K562 (cell line): ENCODE results near the gene OAT. TPM values are rescaled to one million over a fixed set of nuclear protein-coding genes. Genes with fewer than 3 reads are reported as not detected.

ENCODE experiments used
- ATAC-seq: fragments of 200-7000 bp; cut with Tn5 transposase; 3 replicates; pipeline ENCODE4 v1.9.1; 2020; ENCODE audit warnings: moderate library complexity
- BruUV-seq: library from RNA; stranded (reverse); fragments of 400-500 nt; replicated peaks from 2 replicates; lab custom pipeline; 2021; lab: Mats Ljungman, UMichigan
- CTCF ChIA-PET: fragments of 300-600 bp; formaldehyde crosslinking; extraction: SDS; loops from one replicate; lab custom pipeline; 2021; ENCODE audit warnings: low intra/inter-chr PET ratio; lab: Yijun Ruan, JAX
- POLR2A ChIA-PET: fragments of 300-600, 350-650 bp; sonication (Branson Sonifier 250); formaldehyde crosslinking; extraction: SDS; loops from one replicate; lab custom pipeline; 2021; ENCODE audit warnings: antibody characterized with exemption, inconsistent platforms; lab: Yijun Ruan, JAX
- DNase-seq, 4 experiments: peaks; one replicate each; pipeline versions ENCODE4 v3.0.0 to v3.0.0-alpha.2; 2011 to 2018; ENCODE audit warnings: low spot score in 3 of 4, mixed read lengths in 3 of 4; ENCODE audit errors: extremely low read depth in 1 of 4
- FAIRE-seq: peaks from 2 replicates; lab custom pipeline; 2011; peaks lifted over from hg19 to GRCh38; lab: Jason Lieb, UNC
- H2AFZ ChIP-seq: 2 replicates; pipeline ENCODE4 v1.6.0; 2011; ENCODE audit warnings: low read depth, low read length, control low read depth, inconsistent platforms
- H3K27ac ChIP-seq: fragments of 200-600 bp; 3 replicates; pipeline ENCODE4 v1.8.0; 2011; ENCODE audit warnings: low read depth, mild to moderate bottlenecking, control low read depth, inconsistent platforms, low read length, moderate library complexity, mixed read lengths; ENCODE audit errors: extremely low read depth
- H3K27me3 ChIP-seq, 2 experiments: fragments of 300-600 bp in 1 of 2; 2 replicates in 1 of 2; 3 replicates in 1 of 2; pipeline versions ENCODE4 v1.6.0 to v1.8.0; 2011; ENCODE audit warnings: inconsistent platforms in 2 of 2, low read length in 2 of 2, mild to moderate bottlenecking in 1 of 2, mixed read lengths in 1 of 2, moderate library complexity in 1 of 2; ENCODE audit not compliant: control insufficient read depth in 2 of 2, insufficient read depth in 2 of 2
- H3K36me3 ChIP-seq: fragments of 300-600 bp; 3 replicates; pipeline ENCODE4 v1.8.0; 2011; ENCODE audit warnings: mild to moderate bottlenecking, low read length, inconsistent platforms; ENCODE audit not compliant: control insufficient read depth, insufficient read depth
- H3K4me1 ChIP-seq, 2 experiments: fragments of 200-600 bp in 1 of 2; replicated peaks in 1 of 2; 2 replicates in 1 of 2; 3 replicates in 1 of 2; pipeline versions ENCODE4 v1.5.1 to v1.8.0; 2011; ENCODE audit warnings: inconsistent platforms in 2 of 2, low read length in 2 of 2, mild to moderate bottlenecking in 1 of 2, mixed read lengths in 1 of 2, moderate library complexity in 1 of 2; ENCODE audit not compliant: control insufficient read depth in 2 of 2, insufficient read depth in 2 of 2
- H3K4me2 ChIP-seq: 2 replicates; pipeline ENCODE4 v1.6.1; 2011; ENCODE audit warnings: low read length, control low read depth, inconsistent platforms, mixed read lengths; ENCODE audit not compliant: insufficient read depth
- H3K4me3 ChIP-seq: fragments of 200-600 bp; sonication (generic), shearing (Covaris generic); 2 replicates; pipeline ENCODE4 v1.5.1; 2016; ENCODE audit warnings: control low read depth, inconsistent platforms
- H3K79me2 ChIP-seq: fragments of 200-600 bp; 3 replicates; pipeline ENCODE4 v1.8.0; 2011; ENCODE audit warnings: low read length, inconsistent platforms; ENCODE audit not compliant: control insufficient read depth, insufficient read depth
- H3K9ac ChIP-seq, 2 experiments: 2 replicates each; pipeline versions ENCODE4 v1.6.0 to v1.6.1; 2011; ENCODE audit warnings: low read depth in 2 of 2, low read length in 2 of 2, control low read depth in 1 of 2, inconsistent platforms in 1 of 2, mild to moderate bottlenecking in 1 of 2, mixed read lengths in 1 of 2; ENCODE audit not compliant: insufficient read depth in 1 of 2
- H3K9me1 ChIP-seq: one replicate; pipeline ENCODE4 v1.6.0; 2011; ENCODE audit warnings: inconsistent platforms, mild to moderate bottlenecking, low read length, moderate library complexity; ENCODE audit not compliant: control insufficient read depth, insufficient read depth
- H3K9me3 ChIP-seq: replicated peaks from 2 replicates; pipeline ENCODE4 v1.5.1; 2011; ENCODE audit warnings: low read depth, low read length, inconsistent platforms; ENCODE audit not compliant: control insufficient read depth, insufficient read depth
- H4K20me1 ChIP-seq: replicated peaks from 2 replicates; pipeline ENCODE4 v1.6.1; 2011; ENCODE audit warnings: low read length, inconsistent platforms, mixed read lengths; ENCODE audit not compliant: control insufficient read depth, insufficient read depth
- ATF3 ChIP-seq, 2 experiments: fragments of 450-650 bp in 1 of 2; sonication (generic) in 1 of 2; formaldehyde crosslinking in 1 of 2; IDR thresholded peaks in 1 of 2; conservative IDR thresholded peaks in 1 of 2; 2 replicates each; pipeline versions ENCODE4 v1.6.1 to v1.8.1; 2016 to 2023; ENCODE audit warnings: mild to moderate bottlenecking in 2 of 2, moderate library complexity in 2 of 2, inconsistent platforms in 1 of 2, missing genetic modification reagents in 1 of 2
- CBX2 ChIP-seq: fragments of 200-600 bp; sonication (generic); IDR thresholded peaks from one replicate; pipeline ENCODE4 v1.6.1; 2012; ENCODE audit warnings: mild to moderate bottlenecking, low read length, inconsistent platforms; ENCODE audit not compliant: insufficient read depth, poor library complexity, severe bottlenecking
- EP300 ChIP-seq: IDR thresholded peaks from 2 replicates; pipeline ENCODE4 v1.6.1; 2012; ENCODE audit warnings: low read length, improper control_type of control experiment
- PHB ChIP-seq: fragments of 250-450 bp; sonication (Bioruptor Pico); IDR thresholded peaks from 2 replicates; pipeline ENCODE4 v1.5.0; 2021
- POLR2G ChIP-seq: fragments of 200-400 bp; formaldehyde crosslinking; IDR thresholded peaks from 2 replicates; pipeline ENCODE4 v1.6.1; 2017; ENCODE audit warnings: low read depth, mild to moderate bottlenecking, antibody characterized with exemption, low read length, moderate library complexity
- WGBS: fragments of 100-300 bp; shearing (Covaris generic); methylation state at CpG from one replicate; pipeline ENCODE4 v1.1.6; 2016; ENCODE audit warnings: low coverage, mixed read lengths; ENCODE audit not compliant: insufficient coverage; ENCODE audit errors: missing lambda C conversion rate; 5-methylcytosine and 5-hydroxymethylcytosine counted together
- in situ Hi-C: fragments of 300-500 bp; cut with MboI; formaldehyde crosslinking; loops from 4 replicates; pipeline ENCODE4 v1.15.0; 2018; ENCODE audit warnings: inconsistent platforms, mixed read lengths
- intact Hi-C: fragments of 100-400 bp; cut with micrococcal nuclease; formaldehyde crosslinking; loops from 2 replicates; pipeline ENCODE4 v1.14.2; 2022
- polyA plus RNA-seq, 8 experiments: library from polyadenylated mRNA; depleted of rRNA in 4 of 8; stranded (reverse) in 5 of 8; unstranded in 3 of 8; fragments of >200 nt; fragmentation: Nextera tagmentation in 2 of 8; fragmentation: Illumina TruSeq in 1 of 8; extraction: Ambion mirVana in 2 of 8; extraction: Trizol in 1 of 8; gene quantifications; 2 replicates each; pipeline versions ENCODE4 v1.2.1 to v1.2.3, GENCODE V29; 2011 to 2014; ENCODE audit warnings: inconsistent platforms in 1 of 8, missing spikeins in 1 of 8
- total RNA-seq, 7 experiments: library from RNA; depleted of rRNA in 6 of 7; stranded (reverse); fragments of >200 nt in 6 of 7; fragmentation: Illumina TruSeq in 2 of 7; extraction: Trizol in 2 of 7; gene quantifications; 2 replicates each; pipeline versions ENCODE4 v1.2.1 to v1.2.3, GENCODE V29; 2011 to 2021; ENCODE audit warnings: low replicate concordance in 1 of 7

OAT gene
- total and polyA plus RNA-seq, 9 of the 15 experiments (the other 6 are each of a cell fraction or from before 2014, with no cell fraction given), result 100 to 312 (median 163) TPM

- no peak for FAIRE-seq
- WGBS, result 0% methylated on average over 2 of the region's 2 CpGs
- no peaks in the 10 kb centered on the region for H3K79me2 ChIP-seq
- H3K9ac ChIP-seq, result no peak overlapping the region
- TF ChIP-seq POLR2G (no peak), EP300 (no peak), ATF3 (IDR thresholded peaks at IDR 0.05) (no peak), ATF3 (CRISPR knock-in tag; conservative IDR thresholded peaks at IDR 0.05) (no peak), PHB (CRISPR knock-in tag) (no peak), CBX2 (no peak)
- no TSS peak for BruUV-seq
- no peak for ATAC-seq
- no peak overlapping the region for H3K4me2 ChIP-seq
- in situ Hi-C loops (no loop called here), intact Hi-C loops (no loop called here)
- no peak overlapping the region for H3K4me3 ChIP-seq
- ChIA-PET CTCF (no interaction called here), POLR2A (no interaction called here)
- no peak overlapping the region for H3K27ac ChIP-seq
- no peaks in the 10 kb centered on the region for H4K20me1 ChIP-seq
- peaks cover 0 to 20% of the 10 kb centered on the region in 2 experiments; a peak in 2 of 5 replicates for H3K27me3 ChIP-seq
- peaks cover 0 to 6% of the 10 kb centered on the region in 2 experiments; a peak in 3 of 5 replicates for H3K4me1 ChIP-seq
- no peak for DNase-seq
- H3K36me3 ChIP-seq, result no peaks in the 10 kb centered on the region
- H3K9me1 ChIP-seq, result no peaks in the 10 kb centered on the region
- H2AFZ ChIP-seq, result no peak overlapping the region
- no peaks in the 10 kb centered on the region for H3K9me3 ChIP-seq
These were observed 59.3 kb downstream of the OAT start for GRCh38 chr10:124359336-124359832.
